GF-D8 (cell line): Measurements from ENCODE around the gene KLC3.
"Not testable (repeated sequence)": the region's sequence is repeated elsewhere in the genome, so short reads cannot be mapped to it uniquely, and the experiment has no call there.

Experiments
- DNase-seq: peaks from one replicate; lab custom pipeline; 2025; lab: John Stamatoyannopoulos, UW

Gene KLC3

GRCh38 chr19:45320997-45321775, 19.4 kb upstream of the KLC3 start:
- DNase-seq: no peak

- no peak for DNase-seq
These were observed 18.7 kb upstream of the KLC3 start for GRCh38 chr19:45321848-45322247.

GRCh38 chr19:45322311-45322710, 18.2 kb upstream of the KLC3 start:
- DNase-seq: no peak

- DNase-seq: no peak
These were observed 17.7 kb upstream of the KLC3 start, which contains the start of gene CKM for GRCh38 chr19:45322744-45323281. Gene CKM (minus strand): TSS chr19:45322875. CDS start chr19:45319713, 3,162 bp downstream.

- no peak for DNase-seq
These were observed 16.9 kb upstream of the KLC3 start for GRCh38 chr19:45323671-45324081.

GRCh38 chr19:45324349-45324907, 16.1 kb upstream of the KLC3 start:
- no peak for DNase-seq

GRCh38 chr19:45327404-45328143, 13.0 kb upstream of the KLC3 start:
- no peak for DNase-seq

GRCh38 chr19:45331411-45331810, 9.1 kb upstream of the KLC3 start:
- DNase-seq: no peak

GRCh38 chr19:45333609-45334303, 6.8 kb upstream of the KLC3 start:
- DNase-seq: no peak

- DNase-seq: not testable (repeated sequence)
These were observed 5.7 kb upstream of the KLC3 start for GRCh38 chr19:45334881-45335280.

GRCh38 chr19:45336696-45337251, 3.8 kb upstream of the KLC3 start:
- DNase-seq: no peak

GRCh38 chr19:45339629-45340028, 921 bp upstream of the KLC3 start:
- no peak for DNase-seq

- DNase-seq: no peak
These were observed 426 bp downstream of the KLC3 start for GRCh38 chr19:45340899-45341453.

- no peak for DNase-seq
These were observed 2.4 kb downstream of the KLC3 start for GRCh38 chr19:45342911-45343310.

GRCh38 chr19:45344621-45345505, 4.3 kb downstream of the KLC3 start:
- DNase-seq: no peak

GRCh38 chr19:45345506-45345860, 4.9 kb downstream of the KLC3 start:
- no peak for DNase-seq

- no peak for DNase-seq
These were observed 5.9 kb downstream of the KLC3 start for GRCh38 chr19:45346449-45346848.

GRCh38 chr19:45347570-45348366, 7.2 kb downstream of the KLC3 start:
- no peak for DNase-seq

- DNase-seq: no peak
These were observed 8.0 kb downstream of the KLC3 start for GRCh38 chr19:45348367-45349125.
